Measurements from ENCODE around the gene SLC52A3.

Gene SLC52A3

DNA sequence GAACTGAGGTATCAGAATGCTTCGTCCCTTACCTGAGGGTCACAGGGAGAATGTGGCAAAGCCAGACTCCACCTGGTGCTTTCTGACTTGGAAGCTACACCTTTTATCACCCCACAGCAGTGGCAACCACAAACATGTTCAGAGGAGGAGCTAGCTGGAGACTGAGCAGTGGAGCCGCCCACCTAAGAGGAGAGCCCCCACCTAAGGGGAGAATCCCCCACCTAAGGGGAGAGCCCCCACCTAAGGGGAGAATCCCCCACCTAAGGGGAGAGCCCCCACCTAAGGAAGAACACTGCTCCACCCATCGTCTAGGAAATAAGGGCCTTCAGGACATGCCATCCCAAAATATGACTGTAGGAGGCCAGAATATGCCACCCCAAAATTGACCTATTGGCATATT, 4.0 kb downstream of the SLC52A3 start:
- DNase-seq (ENCODE audit: low read depth), result no peak
- no peak overlapping the region for H3K4me3 ChIP-seq (ENCODE audit: low read length)
- TF ChIP-seq, protein P1, sequence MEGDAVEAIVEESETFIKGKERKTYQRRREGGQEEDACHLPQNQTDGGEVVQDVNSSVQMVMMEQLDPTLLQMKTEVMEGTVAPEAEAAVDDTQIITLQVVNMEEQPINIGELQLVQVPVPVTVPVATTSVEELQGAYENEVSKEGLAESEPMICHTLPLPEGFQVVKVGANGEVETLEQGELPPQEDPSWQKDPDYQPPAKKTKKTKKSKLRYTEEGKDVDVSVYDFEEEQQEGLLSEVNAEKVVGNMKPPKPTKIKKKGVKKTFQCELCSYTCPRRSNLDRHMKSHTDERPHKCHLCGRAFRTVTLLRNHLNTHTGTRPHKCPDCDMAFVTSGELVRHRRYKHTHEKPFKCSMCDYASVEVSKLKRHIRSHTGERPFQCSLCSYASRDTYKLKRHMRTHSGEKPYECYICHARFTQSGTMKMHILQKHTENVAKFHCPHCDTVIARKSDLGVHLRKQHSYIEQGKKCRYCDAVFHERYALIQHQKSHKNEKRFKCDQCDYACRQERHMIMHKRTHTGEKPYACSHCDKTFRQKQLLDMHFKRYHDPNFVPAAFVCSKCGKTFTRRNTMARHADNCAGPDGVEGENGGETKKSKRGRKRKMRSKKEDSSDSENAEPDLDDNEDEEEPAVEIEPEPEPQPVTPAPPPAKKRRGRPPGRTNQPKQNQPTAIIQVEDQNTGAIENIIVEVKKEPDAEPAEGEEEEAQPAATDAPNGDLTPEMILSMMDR (IDR thresholded peaks at IDR 0.05; ENCODE audit: insufficient read depth, low read depth, low read length, missing control alignments), result no peak

DNA sequence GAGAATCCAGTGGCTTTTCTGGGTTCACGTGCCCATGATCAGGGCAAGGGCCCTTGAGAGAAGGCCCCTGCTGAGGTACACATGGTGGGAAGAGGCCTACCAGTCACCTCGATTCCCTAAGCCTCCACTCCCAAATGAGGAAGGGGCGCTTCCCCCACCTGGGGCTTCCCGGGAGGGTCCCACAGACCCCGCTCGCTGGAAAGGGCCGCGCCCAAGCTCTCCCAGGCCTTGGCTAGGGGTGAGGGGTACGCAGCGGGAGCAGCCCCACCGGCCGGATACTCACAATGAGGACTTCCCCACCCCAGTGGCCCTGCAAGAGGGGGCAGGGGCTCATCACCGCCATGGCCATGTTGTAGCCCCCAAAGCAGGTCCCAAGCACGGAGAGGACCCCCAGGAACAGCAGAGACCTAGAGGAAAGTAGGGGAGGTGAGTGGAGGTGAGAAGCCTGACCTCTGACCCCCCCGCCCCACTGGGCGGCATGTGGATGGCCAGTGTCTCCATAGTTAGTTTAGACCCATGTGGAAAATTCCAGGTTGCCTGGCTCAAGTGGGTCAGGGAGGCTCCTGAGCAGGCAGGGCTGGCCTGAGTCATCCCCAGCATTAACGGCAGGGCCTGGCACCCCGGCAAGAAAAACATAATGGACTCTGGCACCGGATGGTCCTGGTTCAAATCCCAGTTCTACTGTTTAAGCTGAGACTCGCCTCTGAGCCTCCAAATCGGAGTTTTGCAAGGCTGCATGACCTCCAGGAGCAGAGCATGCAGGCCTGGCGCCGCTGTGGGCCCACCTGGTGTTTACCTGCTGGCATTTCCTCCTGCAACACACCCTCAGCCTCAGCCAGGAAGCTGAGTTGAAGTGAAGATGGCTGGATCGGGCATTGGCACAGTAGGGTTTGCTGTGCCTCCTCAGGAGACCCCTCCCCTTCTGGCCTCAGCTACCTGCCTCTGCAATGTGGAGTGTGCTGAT, 6.6 kb downstream of the SLC52A3 start:
- no peak for DNase-seq (ENCODE audit: low read depth)
- TF ChIP-seq, protein P1 (IDR thresholded peaks at IDR 0.05; ENCODE audit: insufficient read depth, low read depth, low read length, missing control alignments), result no peak
- H3K4me3 ChIP-seq (ENCODE audit: low read length), result no peak overlapping the region

DNA sequence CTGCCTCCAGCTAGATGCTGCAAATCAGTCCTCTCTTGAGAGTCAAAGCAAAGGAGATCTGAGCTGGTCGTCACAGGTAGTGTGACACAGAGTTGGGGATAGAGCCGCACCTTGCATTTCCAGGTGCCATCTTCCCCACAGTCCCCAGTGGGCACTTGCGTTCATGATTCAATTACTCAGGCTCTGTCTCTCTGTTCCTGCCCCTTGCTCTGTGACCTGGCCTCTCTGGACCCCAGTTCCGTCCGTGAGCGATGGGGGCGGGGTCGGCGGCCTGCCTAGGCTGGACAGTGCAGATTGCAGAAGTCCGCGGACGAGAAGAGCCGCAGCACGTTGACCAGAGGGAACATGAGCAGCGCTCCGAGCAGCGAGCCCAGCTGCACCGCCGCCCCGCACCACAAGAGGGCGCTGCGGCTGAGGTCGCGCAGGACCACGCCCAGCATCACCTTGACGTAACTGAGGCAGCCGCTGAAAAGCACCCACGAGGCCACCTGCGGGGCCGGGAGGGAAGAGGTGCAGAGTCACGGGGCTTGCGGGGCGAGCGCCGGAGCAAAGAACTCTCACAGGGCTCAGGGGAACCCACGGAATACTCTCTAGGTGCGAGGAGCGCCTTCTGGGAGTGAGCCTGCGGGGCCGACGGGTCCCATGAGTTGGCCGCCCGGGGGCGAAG, 7.4 kb downstream of the SLC52A3 start:
- TF ChIP-seq, protein P1 (IDR thresholded peaks at IDR 0.05; ENCODE audit: insufficient read depth, low read depth, low read length, missing control alignments), result peak; percentile 57
- no peak overlapping the region for H3K4me3 ChIP-seq (ENCODE audit: low read length)
- peak; percentile 18 for DNase-seq (ENCODE audit: low read depth)

DNA sequence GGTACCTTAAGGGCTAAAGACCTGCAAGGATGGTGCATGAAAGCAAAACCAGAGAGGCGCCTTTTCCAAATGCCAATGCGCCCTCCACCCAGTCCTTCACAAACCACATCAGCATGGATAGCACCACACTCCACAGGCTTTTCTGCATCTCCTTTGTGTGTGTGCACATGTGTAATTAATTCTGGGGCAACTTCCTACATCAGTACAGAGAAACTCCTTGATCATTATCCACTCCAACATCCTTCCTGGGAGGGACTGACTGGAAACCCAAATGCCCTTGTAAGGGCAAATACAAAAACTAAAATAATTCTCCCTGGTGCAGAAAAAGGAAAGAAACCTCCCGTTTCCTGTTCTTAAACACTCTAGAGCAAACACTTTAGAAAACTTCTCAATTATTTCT, 10.8 kb downstream of the SLC52A3 start:
- TF ChIP-seq, protein P1 (IDR thresholded peaks at IDR 0.05; ENCODE audit: insufficient read depth, low read depth, low read length, missing control alignments), result no peak
- DNase-seq (ENCODE audit: low read depth), result no peak
- no peak overlapping the region for H3K4me3 ChIP-seq (ENCODE audit: low read length)

DNA sequence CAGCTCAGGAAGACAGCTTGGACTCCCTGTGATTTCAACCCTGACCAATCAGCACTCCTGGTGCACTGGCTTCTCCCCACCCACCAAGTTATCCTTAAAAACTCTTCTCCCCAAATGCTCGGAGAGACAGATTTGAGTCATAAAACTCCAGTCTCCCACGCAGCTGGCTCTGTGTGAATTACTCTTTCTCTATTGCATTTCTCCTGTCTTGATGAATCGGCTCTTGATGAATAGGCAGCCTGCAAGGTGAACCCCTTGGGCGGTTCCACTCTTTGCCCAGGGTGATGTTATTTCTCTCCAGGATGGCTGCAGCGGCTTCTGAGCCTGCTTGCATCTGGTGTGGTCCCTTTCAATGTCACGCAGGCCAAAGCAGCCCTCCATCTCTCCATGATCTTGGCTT, 12.4 kb downstream of the SLC52A3 start:
- no peak overlapping the region for H3K4me3 ChIP-seq (ENCODE audit: low read length)
- TF ChIP-seq, protein P1 (IDR thresholded peaks at IDR 0.05; ENCODE audit: insufficient read depth, low read depth, low read length, missing control alignments), result no peak
- no peak for DNase-seq (ENCODE audit: low read depth)

DNA sequence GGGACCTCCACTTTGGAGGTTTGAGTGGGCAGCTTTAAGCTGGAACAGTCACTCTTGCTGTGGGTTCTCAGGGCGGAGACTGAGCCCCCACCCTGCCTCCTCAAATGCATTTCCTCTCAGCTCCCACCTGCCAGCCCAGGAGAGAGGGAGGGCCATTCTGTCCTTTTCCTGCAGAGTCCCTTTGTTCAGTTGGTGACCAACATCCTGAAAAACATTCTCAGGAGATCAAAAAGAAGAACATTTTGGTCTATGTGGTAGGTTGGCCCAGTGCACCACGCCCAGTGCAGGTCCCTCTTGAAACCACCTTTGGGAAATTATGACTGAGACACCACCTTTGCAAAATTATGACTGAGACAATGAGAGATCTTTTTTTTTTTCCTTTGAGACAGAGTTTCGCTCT, 13.4 kb downstream of the SLC52A3 start:
- no peak for DNase-seq (ENCODE audit: low read depth)
- TF ChIP-seq, protein P1 (IDR thresholded peaks at IDR 0.05; ENCODE audit: insufficient read depth, low read depth, low read length, missing control alignments), result no peak
- H3K4me3 ChIP-seq (ENCODE audit: low read length), result no peak overlapping the region
